HuH-7 (cell line): ENCODE measurements around the gene VPS35L.

Experiments used
- DNase-seq: peaks from one replicate; pipeline ENCODE4 v3.0.0; 2011; ENCODE audit warnings: low spot score

Gene VPS35L

DNA sequence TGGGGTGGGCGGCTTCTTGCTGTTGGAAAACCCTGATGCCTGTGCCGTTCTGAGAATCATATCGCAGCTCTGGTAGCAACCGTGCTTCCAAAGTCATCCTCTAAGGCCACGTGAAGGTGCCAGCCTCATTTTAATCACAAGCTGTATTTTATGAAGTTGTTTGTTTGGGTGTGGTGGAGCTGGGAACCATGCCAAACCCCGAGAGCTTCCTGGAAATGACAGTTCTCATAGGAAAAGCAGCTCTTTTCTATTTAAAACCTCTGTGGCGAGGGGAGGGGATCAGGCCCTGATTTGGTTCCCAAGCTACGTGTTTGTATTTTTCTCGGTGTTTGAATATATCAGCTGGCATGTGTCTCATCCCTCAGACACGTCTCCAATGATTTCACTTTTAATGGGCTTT is 140.8 kb downstream of the VPS35L start:
- peak; percentile 29 for DNase-seq

DNA sequence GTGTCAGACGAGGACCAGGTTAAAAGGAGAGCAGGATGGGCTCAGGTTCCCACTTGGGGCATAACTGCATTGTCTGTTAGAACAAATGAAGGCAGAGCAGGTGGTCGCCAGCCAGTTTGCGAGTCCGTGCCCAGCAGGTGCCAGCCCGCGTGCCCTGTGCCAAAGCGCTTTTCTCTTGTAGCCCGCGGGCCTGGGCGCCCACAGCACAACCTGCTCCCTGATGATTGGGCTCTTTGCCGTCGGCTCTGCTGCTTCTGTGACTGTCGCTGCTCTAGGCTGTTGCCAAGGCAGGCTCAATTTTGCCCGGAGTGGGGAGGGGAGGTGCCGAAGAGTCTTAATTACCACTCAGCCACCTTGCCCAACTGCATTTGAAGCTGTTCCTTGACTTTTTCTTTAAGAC is 141.5 kb downstream of the VPS35L start:
- DNase-seq = no peak

DNA sequence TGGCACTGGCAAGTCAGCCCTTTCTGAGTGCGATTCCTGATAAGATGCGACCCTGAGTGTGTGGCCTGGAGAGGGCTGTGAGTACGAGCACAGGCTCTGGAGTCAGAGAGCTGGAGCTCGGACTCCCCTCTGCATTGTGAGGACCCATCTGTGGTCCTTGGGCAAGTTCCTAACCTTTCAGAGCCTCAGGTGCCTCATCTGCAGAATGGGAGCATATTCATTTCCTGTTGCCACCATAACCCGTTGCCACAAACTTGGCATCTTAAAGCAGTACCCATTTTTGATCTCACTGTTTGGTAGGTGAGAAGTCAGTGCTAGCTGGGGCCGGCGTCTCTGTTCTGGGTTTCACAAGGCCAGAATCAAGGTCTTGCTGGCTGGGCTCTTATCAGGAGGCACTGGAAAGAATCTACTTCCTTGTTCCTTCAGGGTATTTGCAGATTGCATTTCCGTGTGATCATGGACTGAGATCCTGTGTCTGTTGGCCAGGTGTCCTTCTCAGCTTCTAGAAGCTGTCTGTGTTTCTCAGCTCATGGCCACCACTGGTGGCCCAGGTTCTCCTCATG is 142.3 kb downstream of the VPS35L start:
- no peak for DNase-seq

DNA sequence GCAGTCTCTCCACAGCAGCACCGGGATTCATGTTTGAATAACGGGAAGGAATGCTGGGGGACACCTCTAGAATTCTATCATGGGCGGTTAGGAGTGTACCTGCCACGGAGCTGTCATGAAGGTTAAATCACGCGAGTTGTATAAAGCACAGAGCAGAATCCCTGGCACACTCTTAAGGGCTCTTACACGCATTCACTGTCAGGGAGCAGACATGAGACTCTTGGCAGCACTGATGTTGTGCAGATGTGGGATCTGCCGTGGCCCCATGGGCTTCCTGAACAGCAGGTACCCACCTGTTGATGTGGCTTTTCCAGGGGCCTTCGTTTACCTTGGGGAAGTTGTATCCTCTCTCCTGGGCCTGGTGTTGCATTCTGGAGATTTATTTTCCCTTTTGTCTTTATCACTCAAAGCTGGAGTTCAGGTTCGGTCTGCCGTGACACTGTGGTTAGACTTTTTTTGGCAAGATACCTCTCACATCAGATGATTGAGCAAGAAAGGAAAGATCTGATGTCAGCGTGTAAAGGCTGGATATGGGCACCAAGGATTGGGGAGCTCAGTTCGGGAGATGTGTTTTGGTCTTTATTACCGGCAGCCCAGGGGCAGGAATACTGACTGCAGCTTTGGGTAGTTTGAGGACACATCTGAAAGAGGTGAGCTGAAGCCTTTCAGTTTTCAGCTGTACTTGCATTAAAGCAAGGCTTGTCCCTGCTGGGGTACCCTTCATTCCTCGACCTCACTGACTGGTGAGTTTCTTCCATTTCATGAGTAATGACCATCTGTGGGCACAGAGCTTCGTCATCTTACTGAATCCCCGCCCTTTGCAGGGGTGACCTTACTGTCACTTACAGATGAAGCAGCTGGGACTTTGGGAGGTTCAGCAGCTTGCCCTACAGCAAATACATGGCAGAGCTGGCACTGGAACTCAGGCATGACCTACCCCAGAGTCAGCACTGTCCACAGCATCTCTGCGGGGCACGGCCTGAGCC is 143.3 kb downstream of the VPS35L start:
- no peak for DNase-seq

DNA sequence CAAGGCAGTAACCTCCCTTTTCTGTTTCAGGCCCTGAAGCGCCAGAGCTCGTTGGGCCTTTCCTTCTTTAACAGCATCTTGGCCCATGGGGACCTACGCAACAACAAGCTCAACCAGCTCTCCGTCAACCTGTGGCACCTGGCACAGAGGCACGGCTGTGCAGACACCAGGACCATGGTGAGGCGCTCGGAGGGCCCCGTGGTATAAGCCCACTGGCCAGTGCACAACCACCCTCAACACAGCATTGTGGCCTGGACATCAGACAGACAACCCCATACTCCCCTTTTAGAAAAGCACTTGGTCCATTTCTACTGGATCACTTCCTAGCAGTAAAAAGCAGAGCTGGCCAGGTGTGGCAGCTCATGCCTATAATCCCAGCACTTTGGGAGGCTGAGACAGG is 144.0 kb downstream of the VPS35L start:
- DNase-seq = no peak

DNA sequence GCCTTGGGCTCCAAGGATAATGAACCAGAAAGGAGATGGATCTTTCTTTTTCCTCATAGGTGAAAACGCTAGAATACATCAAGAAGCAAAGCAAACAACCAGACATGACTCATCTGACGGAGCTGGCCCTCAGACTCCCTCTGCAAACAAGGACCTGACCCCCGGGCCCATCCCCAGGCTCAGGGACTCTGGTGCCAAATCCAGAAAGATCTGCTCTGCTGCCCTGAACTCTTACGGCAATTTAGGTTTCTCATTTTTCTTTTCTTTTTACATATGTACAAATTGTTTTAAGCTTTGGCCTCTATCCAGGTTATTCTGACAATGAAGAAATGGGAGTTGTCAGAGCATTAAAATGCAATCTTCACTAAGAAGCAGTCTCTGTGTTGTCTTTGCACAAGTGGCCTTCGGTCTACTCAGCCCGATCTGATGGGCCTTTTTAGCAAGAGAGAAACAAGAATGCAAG is 144.8 kb downstream of the VPS35L start:
- peak; percentile 33 for DNase-seq

DNA sequence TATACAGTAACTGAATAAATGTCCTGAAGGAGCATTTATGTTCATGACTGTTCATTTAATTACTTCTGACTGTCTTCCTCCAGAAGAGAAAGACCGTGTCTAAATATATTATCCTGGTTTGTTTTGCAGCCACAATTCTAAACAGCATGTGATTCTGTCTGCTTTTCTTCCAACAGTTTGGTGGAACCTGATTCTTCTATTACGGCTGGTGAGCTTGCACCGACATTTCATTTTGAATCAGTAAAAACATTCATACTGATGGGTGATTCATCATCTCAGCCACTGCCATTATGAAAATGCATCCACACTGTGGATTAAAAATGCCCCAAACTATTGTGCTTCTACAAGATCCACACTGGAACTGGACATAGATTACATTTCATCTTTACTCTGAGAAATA is 145.6 kb downstream of the VPS35L start:
- no peak for DNase-seq

DNA sequence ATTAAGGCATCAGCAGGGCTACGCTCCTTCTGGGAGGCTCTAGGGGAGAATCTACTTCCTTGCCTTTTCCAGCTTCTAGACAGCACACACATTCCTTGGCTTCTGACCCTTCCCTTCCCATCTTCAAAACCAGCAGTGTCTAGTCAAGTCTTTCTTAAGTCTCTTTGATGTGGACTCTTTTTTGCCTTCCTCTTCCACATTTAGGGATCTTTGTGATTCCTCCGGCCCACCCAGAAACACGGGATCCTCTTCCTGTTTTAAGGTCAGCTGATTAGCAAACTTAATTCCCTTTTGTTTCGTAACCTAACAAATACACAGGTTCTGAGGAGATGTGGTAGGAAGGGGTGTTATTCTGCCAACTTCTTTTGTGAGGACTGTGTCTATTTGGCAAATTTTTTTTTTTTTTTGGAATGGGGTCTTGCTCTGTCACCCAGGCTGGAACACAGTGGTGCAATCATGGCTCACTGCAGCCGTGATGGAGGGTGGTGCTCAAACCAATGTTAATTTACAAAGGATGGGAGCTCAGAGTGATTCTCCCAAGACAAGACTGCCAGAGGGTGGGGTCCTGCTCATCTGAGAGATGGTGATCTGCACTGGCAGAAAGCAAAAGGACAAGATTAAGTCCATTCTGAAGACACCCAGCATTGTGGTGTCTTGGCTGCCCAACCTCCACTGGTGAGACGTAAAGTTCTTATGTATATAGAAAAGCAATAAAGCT is 147.8 kb downstream of the VPS35L start:
- no peak for DNase-seq

DNA sequence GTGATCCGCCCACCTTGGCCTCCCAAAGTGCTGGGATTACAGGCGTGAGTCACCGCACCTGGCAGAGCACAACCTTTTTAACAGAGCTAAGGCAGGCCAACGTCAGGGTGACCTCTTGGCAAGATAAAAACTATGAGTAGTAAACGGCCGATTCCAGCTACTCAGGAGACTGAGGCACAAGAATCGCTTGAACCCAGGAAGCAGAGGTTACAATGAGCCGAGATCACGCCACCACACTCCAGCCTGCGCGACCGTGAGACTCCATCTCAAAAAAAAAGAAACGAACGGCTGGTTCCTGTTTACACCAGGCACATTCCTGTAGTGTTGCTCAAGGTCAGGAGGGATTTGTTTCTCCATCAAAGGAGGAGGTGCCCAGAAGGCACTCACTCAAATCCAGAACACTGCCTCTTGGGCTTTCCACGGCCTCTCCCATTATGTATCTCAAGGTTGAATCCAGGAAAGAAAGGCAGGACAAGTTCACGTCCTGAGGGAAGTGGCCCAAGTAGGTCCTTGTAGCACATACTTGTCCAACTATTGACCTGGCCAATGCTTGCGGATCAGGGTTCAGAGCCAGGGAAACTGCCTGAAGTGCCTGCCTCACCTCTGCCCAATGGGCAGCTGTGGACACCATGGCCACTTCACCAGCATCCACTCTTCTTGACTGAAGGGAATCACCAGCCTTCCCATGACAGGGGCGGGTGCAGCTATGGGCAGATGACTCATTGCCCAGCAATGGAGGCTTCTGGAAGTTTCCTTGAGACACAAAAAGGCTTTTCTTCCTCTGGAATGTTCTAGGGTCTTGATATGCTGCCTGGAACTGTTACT is 149.0 kb downstream of the VPS35L start:
- DNase-seq = no peak

DNA sequence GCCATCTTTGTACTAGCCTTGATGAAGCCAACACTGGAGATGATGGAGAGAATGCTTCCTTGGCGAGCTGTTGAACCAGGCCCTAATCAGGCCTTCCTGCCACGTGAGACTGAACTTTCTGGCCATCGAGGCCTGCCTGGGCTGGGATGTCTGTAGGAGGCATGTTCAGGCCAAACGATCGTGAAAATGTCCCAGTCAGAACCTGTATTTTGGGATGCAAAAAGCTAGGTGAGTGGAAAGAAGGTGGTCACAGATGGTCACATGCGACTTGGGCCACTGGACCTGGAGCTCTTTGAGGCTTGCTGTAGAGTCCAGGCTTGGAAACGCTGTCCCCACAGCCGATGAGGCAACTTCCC is 149.6 kb downstream of the VPS35L start:
- DNase-seq = no peak

DNA sequence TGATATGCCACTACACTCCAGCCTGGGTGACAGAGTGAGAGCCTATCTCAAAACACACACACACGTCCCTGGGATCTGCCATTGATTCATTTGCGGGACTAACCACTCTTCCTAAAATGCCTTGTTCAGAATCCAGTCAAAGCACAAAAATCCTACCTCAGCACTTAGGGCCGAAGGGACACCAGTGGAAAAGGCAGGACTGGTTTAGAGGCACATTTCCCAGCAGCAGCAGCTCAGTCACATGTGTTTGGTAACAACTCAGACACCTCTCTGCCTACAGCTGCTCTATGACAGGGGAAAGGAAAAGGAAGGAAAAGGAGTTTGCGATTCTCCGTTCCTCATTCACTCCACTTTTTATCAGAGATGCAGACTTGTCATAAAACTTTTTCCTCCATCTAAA is 150.3 kb downstream of the VPS35L start:
- DNase-seq = no peak

DNA sequence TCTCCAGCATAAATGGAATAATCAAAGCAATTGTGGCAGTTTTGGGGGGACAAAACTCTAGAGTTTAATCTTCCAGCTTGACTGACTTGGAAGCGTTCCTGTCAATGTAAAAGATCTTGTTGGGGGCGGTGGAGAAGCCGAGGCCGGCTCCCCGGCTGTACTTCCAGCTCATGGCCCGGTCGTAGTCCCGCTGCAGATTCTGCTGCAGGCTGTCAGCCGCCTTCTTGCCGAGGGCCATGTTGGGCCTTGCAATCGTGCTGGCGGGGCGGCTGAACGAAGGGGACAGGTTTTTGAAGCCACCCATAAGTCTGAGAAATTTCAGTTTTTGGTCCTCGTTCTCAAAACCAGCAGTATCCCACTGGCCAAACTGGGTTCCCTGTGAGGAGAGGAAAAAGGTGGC is 151.3 kb downstream of the VPS35L start:
- DNase-seq = no peak

DNA sequence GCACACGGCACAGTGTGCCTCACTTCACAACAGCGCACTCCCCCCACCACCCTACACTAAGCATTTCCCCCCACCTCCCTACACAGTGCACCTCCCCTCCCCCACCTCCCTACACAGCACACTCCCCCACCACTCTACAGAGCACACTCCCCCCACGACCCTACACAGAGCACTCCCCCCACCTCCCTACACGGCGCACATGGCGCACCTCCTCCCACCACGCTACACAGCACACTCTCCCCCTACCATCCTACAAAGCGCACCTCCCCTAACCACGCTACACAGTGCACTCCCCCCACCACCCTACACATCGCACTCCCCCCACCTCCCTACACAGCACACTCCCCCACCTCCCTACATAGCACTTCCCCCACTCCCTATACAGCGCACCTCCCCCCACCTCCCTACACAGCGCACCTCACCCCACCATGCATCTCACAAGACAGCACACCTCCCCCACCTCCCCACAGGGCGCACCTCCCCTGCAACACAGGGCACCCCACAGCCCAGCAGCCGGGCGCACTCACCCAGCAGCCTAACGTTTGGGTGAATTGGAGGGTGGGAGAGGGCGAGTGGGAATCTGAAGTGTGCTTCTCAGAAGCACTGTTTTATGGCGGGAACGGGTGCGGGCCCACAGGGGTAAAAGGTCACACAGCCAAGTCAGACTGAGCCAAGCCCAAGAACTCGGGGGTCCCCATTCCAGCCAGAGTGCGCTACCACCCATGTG is 152.2 kb downstream of the VPS35L start:
- DNase-seq = no peak

DNA sequence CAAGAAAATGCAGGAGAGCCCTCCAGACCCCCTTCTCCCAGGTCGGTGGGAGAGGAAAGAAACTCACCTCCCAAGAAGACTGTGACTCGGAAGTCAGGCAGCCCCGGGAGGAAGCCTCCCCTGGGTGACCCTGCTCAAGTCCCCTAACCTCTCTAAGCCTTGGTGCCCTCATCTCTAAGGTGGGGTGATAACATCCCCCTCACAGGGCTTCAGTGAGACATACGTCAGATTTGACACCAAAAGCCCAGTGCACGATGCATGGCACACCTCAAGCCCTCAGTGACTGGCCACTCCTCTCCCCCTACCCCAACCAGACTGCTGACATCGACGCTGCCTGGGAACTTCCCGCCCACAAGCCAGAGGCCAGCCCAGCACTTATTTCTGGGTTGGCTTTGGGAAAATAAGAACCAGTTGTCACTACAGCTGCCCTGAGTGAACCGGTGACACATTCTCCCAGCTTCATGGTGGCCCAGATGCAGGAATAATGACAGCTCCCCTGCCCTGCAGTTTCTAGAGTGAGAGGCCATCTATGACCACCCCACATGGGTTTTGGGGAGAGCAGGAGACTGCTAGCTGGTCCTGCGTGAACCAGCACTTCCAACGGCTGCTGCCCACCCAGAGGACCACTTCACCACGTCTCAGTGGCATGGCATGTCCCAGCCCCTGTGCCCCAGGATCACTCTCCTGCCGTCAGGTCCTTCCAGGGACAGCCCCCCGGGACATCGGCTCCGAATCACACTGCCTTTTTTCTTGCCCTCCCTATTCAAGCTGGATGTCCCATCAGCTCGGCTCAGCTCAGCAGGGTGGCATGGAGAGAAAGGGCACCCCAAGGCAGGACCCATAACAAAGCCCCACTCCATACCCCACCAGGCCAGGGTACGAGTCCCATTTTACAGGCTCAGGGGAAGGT is 153.0 kb downstream of the VPS35L start:
- DNase-seq = no peak

DNA sequence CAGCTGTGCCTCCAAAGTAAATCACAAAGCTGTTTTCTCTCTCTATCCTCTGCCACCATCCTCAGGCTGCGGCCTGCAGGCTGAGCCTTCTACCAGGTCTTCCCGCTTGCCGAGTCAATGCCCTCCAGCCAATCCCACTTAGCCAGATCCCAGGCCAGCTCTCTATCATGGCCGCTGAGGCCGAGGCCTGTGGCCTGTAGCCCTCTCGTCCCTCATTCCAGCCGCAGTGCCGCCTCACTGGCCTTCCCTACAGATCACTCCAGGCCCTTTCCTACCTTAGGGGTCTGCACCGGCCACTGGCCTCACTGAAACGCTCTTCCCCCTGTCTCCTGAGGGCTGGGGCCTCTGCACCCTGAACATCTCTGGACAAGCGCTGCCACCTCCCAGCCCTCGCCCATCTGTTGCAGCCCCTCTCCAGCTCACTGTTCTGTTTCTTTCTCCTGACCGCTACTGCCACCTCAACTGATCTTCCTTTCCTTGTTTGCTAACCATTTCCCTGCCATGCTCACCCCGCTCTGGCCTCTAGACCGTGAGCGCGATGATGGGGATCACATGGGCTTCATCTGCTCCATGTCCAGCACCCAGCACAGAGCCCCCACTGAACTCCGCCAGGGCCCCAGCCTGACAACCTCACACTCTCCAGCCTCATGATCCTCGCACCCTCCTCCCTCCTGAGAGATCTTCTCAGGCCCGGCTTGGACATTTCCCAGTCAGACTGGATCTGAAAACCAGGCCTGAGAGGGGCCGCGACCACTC is 154.1 kb downstream of the VPS35L start:
- no peak for DNase-seq

DNA sequence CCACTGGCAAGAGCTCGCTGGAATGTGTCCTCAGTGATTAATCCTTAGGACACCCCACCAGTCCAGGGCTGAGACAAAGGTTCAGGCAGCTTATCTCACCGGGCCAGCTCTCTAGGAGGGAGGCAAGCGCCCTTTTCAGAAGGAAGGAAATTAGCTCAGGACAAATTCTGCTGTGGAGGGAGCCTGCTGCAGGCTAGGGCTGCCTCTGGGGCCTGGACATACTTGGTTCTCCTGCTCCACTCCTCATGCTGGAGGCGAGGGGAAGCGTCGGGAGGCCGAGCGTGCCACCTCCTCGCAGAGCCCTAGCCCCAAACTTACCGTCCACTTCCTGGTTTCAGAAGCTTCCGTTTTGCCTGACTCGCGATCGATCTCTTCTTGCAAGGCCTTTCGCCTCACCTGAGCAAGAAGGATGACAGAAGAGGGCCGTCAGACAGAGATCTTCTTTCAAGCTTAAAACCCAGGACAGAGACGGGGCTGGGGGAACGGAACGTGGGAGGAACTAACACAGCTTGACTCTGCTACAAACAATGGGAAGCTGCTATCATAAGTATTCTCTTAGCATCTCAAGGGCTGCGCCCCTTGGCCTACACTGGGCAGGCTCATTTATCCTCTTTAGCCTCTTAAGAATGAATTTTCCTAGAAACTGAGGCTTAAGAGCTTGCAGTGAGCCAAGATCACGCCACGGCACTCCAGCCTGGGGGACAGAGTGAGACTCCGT is 154.8 kb downstream of the VPS35L start:
- DNase-seq = no peak

DNA sequence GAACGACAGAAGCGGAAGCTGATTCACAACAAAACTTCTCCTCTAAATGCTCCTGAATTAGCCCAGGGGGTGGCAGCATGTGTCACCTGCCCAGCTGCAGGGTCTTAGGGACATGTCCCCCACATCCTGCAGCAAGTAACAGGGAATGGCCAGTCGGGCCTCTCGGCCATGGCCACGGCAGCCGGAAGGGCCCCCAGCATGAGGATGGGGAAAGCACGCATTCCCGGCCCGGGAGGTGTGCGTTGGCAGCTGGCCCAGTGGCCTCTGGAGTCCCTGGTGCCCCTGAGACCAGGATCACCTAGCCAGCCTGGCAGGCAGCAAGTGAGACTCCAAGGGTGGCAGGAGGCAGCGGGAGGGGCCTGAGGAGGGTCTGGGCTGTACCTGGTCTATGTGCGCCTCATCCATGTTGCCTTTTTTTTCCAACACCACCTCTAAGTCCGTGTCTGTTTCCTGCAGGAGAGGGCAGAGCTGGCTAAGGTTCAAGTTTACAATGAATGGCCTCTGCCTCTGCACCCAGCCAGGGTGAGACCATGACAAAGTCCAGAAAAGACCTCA is 155.6 kb downstream of the VPS35L start:
- DNase-seq = no peak

DNA sequence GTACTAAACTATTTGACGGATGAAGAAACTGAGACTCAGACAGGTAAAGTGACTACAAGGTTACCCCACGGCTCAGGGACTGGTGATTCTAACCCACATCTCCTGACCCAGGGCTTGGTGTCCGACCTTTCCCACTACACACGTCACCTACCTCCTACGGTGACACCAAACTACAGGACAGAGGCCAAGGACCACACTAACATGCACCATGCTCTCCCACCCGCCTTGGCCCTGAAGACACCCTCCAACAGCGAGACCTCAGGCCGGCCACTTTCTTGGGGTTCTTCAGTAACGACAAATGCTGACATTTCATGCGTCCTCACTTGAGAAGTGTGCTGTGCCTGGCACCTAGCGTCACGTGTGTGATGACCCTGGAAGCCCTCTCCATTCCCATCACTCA is 156.1 kb downstream of the VPS35L start:
- DNase-seq = no peak
